Loucy (cell line): ENCODE data around the gene LRP1-AS.

Experiments used
- EZH2phosphoT487 ChIP-seq: fragments of 200-600 bp; IDR thresholded peaks from 2 replicates; pipeline ENCODE4 v1.6.1; 2018; ENCODE audit warnings: antibody characterized with exemption, mild to moderate bottlenecking, moderate library complexity, borderline replicate concordance
- TF ChIP-seq, protein P1 (sequence below): fragments of 200-600 bp; sonication (generic); conservative IDR thresholded peaks from 2 replicates; pipeline ENCODE4 v1.5.1; 2014; ENCODE audit warnings: mild to moderate bottlenecking, antibody characterized with exemption, low read length

DNA sequence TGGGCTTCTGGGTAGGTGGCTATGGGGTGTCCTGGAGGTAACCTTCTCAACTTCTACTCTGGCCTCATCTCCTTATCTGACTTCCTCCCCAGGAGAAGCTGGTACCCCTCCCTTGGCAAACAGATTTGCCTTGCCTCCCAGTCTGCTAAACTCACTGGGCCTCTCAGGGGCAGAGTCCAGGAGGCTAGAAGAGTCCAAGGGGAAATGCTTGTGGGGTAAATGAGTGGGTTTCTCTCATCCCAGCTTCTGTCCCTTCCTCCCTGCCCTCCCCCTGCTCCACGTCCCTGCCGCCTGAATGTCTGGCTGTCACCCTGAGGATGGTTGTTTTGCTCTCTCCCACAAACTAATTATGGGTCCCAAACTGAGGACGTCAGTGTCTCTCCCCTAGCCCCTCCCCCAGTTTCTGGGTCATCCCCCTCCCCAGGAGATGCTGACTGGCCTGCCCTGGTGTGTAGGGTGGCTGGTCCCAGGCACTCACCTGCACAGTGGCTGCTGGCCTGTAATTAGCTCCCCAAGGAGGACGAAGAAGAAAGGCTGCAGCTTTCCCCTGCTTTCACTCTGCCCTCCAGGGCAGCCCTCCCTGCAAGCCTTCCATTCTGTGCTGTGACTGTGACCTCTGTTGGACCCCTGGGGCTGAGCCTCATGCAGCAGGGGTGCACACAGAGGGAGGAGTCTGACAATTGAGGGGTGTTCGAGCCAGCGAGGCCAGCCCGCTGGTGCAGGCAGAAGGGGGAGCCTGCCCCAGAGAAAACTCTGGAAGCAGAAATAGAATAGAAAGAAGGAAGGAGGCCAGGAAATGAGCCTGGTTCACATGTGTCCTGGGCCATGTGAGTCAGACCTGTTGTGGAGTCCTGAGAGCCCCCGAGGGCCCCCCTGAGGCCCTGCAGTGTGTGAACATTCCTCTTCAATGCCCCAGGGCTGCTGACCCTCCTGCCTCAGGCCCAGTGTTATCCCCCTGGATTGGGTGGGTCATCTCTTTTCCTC is at the start of gene LRP1-AS:
- TF ChIP-seq, protein P1, sequence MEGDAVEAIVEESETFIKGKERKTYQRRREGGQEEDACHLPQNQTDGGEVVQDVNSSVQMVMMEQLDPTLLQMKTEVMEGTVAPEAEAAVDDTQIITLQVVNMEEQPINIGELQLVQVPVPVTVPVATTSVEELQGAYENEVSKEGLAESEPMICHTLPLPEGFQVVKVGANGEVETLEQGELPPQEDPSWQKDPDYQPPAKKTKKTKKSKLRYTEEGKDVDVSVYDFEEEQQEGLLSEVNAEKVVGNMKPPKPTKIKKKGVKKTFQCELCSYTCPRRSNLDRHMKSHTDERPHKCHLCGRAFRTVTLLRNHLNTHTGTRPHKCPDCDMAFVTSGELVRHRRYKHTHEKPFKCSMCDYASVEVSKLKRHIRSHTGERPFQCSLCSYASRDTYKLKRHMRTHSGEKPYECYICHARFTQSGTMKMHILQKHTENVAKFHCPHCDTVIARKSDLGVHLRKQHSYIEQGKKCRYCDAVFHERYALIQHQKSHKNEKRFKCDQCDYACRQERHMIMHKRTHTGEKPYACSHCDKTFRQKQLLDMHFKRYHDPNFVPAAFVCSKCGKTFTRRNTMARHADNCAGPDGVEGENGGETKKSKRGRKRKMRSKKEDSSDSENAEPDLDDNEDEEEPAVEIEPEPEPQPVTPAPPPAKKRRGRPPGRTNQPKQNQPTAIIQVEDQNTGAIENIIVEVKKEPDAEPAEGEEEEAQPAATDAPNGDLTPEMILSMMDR = no peak
- no peak for TF ChIP-seq EZH2phosphoT487
